Activated T-cell treated with anti-CD3 and anti-CD28 coated beads, Interleukin-2, amount 50 U/mL, for 4 hours (primary cell): ENCODE results near the gene PAK1IP1. TPM values are rescaled to one million over a fixed set of nuclear protein-coding genes. Genes with fewer than 3 reads are reported as not detected.
"Not testable (repeated sequence)": the region's sequence is repeated elsewhere in the genome, so short reads cannot be mapped to it uniquely, and the experiment has no call there.

ENCODE experiments used
- ATAC-seq, 2 donors: fragments of 200-7000 bp; cut with Tn5 transposase; one replicate each; pipeline ENCODE4 v1.10.0; 2021
- DNase-seq: peaks from one replicate; pipeline ENCODE4 v3.0.0-alpha.2; 2020
- H3K27me3 Mint-ChIP-seq: one replicate; pipeline ENCODE4 v1.8.0; 2021; ENCODE audit warnings: low read depth, mixed read lengths
- H3K36me3 Mint-ChIP-seq: one replicate; pipeline ENCODE4 v1.8.0; 2022; ENCODE audit warnings: mixed read lengths; ENCODE audit not compliant: insufficient read depth
- H3K4me1 Mint-ChIP-seq: one replicate; pipeline ENCODE4 v1.8.0; 2021; ENCODE audit warnings: low read depth, mixed read lengths
- H3K4me3 Mint-ChIP-seq: one replicate; pipeline ENCODE4 v1.8.0; 2021; ENCODE audit warnings: mild to moderate bottlenecking, moderate library complexity, mixed read lengths
- H3K9me3 Mint-ChIP-seq: one replicate; pipeline ENCODE4 v1.8.0; 2021; ENCODE audit warnings: mixed read lengths
- total RNA-seq, 3 donors: library from RNA; stranded (reverse); gene quantifications; one replicate each; pipeline ENCODE4 v1.2.1, GENCODE V29; 2021

The PAK1IP1 gene
- total RNA-seq, result 10 to 100 TPM; 79.2 to 87.9 (median 87.6) TPM

DNA sequence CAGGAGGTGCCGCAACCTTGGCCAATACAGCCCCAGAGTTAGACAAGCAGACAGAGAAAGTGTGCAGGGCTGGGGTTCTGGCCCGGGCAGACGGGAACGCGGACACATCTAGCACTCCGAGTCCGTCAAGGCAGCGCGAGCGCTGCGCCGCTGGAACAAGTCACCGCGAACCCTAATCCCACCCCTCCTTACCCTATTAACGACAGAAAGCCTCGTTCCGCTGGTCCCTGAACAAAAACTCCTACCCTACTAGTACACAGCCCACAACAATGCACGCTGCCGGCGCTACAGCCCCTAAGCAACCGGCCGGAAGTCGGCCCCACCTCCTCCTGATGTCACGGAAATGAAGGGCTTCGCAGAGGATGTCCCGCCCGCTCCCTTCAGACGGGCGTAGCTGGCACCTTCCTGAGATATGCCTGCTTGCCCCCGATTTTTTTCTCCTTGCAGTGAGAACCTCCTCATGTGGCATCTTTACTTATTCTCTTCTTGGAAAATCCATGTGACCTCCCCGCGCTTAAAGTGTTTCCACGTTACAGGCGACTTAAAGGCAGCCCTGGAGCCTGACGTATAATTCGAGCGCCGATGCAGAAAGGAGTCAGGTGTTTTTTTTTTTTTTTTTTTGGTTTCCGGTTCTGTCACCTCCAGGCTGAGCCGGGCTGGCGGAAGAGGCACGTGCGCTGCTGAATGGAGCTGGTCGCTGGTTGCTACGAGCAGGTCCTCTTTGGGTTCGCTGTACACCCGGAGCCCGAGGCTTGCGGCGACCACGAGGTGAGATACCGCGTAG lies at the start of gene PAK1IP1, which contains the start of gene C6orf52:
Gene PAK1IP1 (plus strand): TSS at position 671 of the 784 bp plus-strand sequence. CDS start 14 bp downstream, at position 685.
Gene C6orf52 (minus strand): TSS at position 315 of the 784 bp plus-strand sequence. CDS start 7,066 bp downstream, outside the sequence.
- ATAC-seq (peak; percentile 94 to 95), DNase-seq (peak; percentile 90)
- Mint-ChIP-seq H3K36me3 (peaks cover 22% of the 10 kb centered on the region), H3K27me3 (no peaks in the 10 kb centered on the region), H3K4me1 (peaks cover 24% of the 10 kb centered on the region), H3K4me3 (peak within 1 kb of the TSS; percentile 93), H3K9me3 (no peaks in the 10 kb centered on the region)

- Mint-ChIP-seq H3K27me3 (peaks cover 28% of the 10 kb centered on the region), H3K4me1 (peaks cover 10% of the 10 kb centered on the region), H3K9me3 (no peaks in the 10 kb centered on the region), H3K4me3 (no peak overlapping the region), H3K36me3 (no peaks in the 10 kb centered on the region)
- ATAC-seq (no peak), DNase-seq (no peak)
Observed at GRCh38 chr6:10655508-10656055, 39.2 kb upstream of the PAK1IP1 start.

DNA sequence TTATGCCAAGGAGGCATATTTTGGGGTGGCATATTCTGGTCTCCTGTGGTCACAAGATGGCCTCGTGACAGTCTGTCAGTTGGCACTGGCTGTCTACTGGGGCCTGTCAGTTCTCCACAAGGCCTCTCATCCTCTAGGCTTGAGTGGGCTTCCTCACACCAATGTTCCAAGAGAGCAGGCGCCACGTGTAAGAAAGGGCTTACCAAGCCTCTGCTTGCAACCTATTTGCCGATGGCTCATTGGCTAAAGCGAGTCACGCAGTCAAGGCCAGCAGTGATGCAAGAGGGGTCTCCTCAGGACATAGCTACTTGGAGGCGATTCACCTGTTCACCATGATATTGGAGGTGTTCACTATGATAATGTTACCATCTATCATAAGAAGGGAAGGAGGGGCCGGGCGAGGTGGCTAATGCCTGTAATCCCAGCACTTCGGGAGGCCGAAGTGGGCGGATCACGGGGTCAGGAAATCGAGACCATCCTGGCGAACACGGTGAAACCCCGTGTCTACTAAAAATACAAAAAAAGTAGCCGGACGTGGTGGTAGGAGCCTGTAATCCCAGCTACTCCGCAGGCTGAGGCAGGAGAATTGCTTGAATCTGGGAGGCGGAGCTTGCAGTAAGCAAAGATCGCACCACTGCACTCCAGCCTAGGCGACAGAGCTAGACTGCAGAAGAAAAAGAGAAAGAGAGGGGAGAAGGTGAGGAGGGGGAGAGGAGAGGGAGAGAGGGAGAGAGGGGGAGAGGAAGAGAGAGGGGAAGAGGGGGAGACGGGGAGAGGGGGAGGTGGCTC lies 35.7 kb upstream of the PAK1IP1 start:
- H3K4me3 Mint-ChIP-seq, result peak overlapping the region; percentile 43
- H3K27me3 Mint-ChIP-seq, result peaks cover 19% of the 10 kb centered on the region
- peak in 1 of 2 donors; percentile 18 for ATAC-seq
- peaks cover 10% of the 10 kb centered on the region for H3K4me1 Mint-ChIP-seq
- DNase-seq, result no peak
- H3K9me3 Mint-ChIP-seq, result no peaks in the 10 kb centered on the region
- no peaks in the 10 kb centered on the region for H3K36me3 Mint-ChIP-seq

GRCh38 chr6:10659699-10660348 lies 34.9 kb upstream of the PAK1IP1 start:
- Mint-ChIP-seq H3K36me3 (no peaks in the 10 kb centered on the region), H3K4me1 (peaks cover 10% of the 10 kb centered on the region), H3K9me3 (no peaks in the 10 kb centered on the region), H3K27me3 (peaks cover 18% of the 10 kb centered on the region), H3K4me3 (no peak overlapping the region)
- no peak for DNase-seq
- ATAC-seq, result peak in 1 of 2 donors; percentile 48

DNA sequence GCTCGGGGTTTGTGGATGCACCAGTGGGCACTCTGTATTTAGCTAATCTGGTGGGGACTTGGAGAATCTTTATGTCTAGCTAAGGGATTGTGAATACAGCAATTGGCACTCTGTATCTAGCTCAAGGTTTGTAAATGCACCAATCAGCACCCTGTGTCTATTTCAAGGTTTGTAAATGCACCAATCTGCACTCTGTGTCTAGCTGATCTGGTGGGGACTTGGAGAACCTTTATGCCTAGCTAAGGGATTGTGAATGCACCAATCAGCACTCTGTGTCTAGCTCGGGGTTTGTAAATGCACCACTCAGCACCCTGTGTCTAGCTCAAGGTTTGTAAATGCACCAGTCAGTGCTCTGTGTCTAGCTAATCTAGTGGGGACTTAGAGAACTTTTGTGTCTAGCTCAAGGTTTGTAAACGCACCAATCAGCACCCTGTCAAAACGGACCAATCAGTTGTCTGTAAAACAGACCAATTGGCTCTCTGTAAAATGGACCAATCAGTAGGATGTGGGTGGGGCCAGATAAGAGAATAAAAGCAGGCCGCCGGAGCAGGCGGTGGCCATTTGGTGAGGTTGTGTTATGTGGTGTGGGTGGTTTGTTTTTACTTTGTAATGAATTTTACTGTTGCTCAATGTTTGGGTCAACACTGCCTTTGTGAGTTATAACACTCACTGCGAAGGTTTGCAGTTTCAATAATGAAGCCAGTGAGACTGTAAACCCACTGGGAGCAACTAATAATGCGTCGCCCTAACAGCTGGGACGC lies 34.2 kb upstream of the PAK1IP1 start:
- H3K4me1 Mint-ChIP-seq, H3K36me3 Mint-ChIP-seq, H3K4me3 Mint-ChIP-seq, H3K9me3 Mint-ChIP-seq, ATAC-seq, DNase-seq: not testable (repeated sequence)
- peaks cover 10% of the 10 kb centered on the region for H3K27me3 Mint-ChIP-seq

GRCh38 chr6:10662207-10662606 lies 32.6 kb upstream of the PAK1IP1 start:
- H3K4me1 Mint-ChIP-seq, result no peaks in the 10 kb centered on the region
- ATAC-seq (no peak), DNase-seq (no peak)
- no peak overlapping the region for H3K4me3 Mint-ChIP-seq
- no peaks in the 10 kb centered on the region for H3K36me3 Mint-ChIP-seq
- peaks cover 6% of the 10 kb centered on the region for H3K27me3 Mint-ChIP-seq
- H3K9me3 Mint-ChIP-seq, result peaks cover 3% of the 10 kb centered on the region

DNA sequence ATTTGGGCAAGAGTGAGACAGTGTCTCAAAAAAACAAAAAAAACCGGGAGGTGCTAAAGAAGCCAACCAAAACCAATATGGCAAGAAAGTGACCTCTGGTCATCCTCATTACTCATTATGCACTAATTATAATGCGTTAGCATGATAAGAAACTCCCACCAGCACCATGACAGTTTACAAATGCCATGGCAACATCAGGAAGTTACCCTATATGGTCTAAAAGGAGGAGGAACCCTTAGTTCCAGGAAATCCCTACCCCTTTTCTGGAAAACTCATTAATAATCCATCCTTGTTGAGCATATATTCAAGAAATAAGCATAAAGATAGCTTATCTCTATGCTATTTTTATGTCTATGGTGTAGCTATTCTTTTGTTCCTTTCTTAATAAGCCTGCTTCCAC lies 32.0 kb upstream of the PAK1IP1 start:
- no peak for DNase-seq
- Mint-ChIP-seq H3K27me3 (peaks cover 5% of the 10 kb centered on the region), H3K4me1 (no peaks in the 10 kb centered on the region), H3K9me3 (peaks cover 3% of the 10 kb centered on the region), H3K4me3 (no peak overlapping the region), H3K36me3 (no peaks in the 10 kb centered on the region)
- no peak for ATAC-seq

- not testable (repeated sequence) for H3K4me1 Mint-ChIP-seq, H3K36me3 Mint-ChIP-seq, H3K9me3 Mint-ChIP-seq, H3K4me3 Mint-ChIP-seq, ATAC-seq, DNase-seq
- H3K27me3 Mint-ChIP-seq, result peaks cover 11% of the 10 kb centered on the region
Observed at GRCh38 chr6:10665595-10665994, 29.2 kb upstream of the PAK1IP1 start.

DNA sequence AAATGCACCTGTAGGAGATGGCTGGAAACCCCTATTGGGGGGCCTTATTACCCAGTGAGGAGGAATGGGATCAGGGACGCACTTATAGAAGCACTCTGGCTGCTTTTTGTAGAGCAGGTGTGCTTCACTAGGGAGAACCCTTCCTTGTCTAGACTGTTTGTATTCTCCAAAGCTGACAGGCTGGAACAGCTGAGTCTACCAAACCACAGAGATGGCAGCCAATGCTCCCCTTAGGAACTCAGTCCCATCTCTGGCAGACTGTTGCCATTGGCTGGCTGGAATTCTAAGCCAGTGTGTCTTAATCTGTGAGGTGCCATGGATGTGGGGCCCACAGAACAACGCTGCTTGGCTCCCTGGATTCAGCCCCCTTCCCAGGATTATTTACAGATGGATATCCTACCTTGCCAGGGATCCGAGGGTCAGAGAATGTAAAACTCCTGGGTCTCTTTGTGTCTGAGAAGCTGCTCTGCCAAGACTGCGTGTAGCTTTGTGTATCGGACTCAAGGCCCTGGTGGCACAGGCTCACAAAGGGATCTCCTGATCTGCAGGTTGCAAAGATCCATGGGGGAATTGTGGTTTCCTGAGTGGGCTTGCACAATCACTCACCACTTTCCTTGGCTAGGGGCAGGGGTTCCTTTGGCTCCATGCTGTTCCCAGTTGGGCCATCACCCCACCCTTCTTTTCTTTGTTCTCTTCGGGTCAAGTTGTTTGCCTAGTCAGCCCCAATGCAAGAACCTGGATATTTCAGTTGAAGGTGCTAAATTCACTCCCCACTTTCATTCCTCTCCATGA lies 26.4 kb upstream of the PAK1IP1 start:
- Mint-ChIP-seq H3K4me1 (no peaks in the 10 kb centered on the region), H3K4me3 (no peak overlapping the region), H3K9me3 (peaks cover 3% of the 10 kb centered on the region), H3K36me3 (no peaks in the 10 kb centered on the region), H3K27me3 (peaks cover 11% of the 10 kb centered on the region)
- DNase-seq (no peak), ATAC-seq (no peak)

DNA sequence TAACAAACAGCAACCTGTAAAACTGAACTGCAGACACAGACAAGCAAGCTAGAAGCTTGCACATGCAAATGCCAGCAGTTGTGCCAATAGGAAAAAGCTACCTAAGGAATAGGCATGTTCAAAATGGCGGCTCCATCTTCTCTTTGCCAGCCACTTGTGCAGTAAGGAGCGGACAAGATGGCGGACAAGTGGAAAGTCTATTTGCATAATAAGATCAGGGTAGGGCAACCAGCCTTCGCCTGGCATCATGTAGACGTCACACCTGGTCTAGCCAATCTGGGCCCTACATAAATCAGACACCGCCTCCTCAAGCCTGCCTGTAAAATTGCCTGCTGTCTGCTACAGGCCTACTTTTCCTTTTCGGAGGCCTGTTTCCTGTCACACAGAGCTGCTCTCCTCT lies 18.4 kb upstream of the PAK1IP1 start:
- DNase-seq (no peak), ATAC-seq (no peak)
- Mint-ChIP-seq H3K27me3 (no peaks in the 10 kb centered on the region), H3K36me3 (no peaks in the 10 kb centered on the region), H3K4me3 (no peak overlapping the region), H3K4me1 (no peaks in the 10 kb centered on the region), H3K9me3 (no peaks in the 10 kb centered on the region)

- H3K36me3 Mint-ChIP-seq, result no peaks in the 10 kb centered on the region
- peaks cover 6% of the 10 kb centered on the region for H3K4me1 Mint-ChIP-seq
Observed at GRCh38 chr6:10678456-10678855, 16.3 kb upstream of the PAK1IP1 start.

GRCh38 chr6:10681795-10682194 lies 13.0 kb upstream of the PAK1IP1 start:
- no peak for ATAC-seq
- Mint-ChIP-seq H3K9me3 (no peaks in the 10 kb centered on the region), H3K27me3 (peaks cover 5% of the 10 kb centered on the region), H3K4me1 (peaks cover 20% of the 10 kb centered on the region), H3K36me3 (no peaks in the 10 kb centered on the region), H3K4me3 (no peak overlapping the region)
- DNase-seq, result no peak

More at GRCh38 chr6:10678456-10678855, 16.3 kb upstream of the PAK1IP1 start:
- H3K27me3 Mint-ChIP-seq, result no peaks in the 10 kb centered on the region
- no peak overlapping the region for H3K4me3 Mint-ChIP-seq
- no peaks in the 10 kb centered on the region for H3K9me3 Mint-ChIP-seq
- no peak for DNase-seq
- ATAC-seq, result no peak
